ENCODE results near the gene TMX1.
A peak's percentile ranks its signal among the peaks of the same experiment; 100 is the strongest.

TMX1 gene

DNA sequence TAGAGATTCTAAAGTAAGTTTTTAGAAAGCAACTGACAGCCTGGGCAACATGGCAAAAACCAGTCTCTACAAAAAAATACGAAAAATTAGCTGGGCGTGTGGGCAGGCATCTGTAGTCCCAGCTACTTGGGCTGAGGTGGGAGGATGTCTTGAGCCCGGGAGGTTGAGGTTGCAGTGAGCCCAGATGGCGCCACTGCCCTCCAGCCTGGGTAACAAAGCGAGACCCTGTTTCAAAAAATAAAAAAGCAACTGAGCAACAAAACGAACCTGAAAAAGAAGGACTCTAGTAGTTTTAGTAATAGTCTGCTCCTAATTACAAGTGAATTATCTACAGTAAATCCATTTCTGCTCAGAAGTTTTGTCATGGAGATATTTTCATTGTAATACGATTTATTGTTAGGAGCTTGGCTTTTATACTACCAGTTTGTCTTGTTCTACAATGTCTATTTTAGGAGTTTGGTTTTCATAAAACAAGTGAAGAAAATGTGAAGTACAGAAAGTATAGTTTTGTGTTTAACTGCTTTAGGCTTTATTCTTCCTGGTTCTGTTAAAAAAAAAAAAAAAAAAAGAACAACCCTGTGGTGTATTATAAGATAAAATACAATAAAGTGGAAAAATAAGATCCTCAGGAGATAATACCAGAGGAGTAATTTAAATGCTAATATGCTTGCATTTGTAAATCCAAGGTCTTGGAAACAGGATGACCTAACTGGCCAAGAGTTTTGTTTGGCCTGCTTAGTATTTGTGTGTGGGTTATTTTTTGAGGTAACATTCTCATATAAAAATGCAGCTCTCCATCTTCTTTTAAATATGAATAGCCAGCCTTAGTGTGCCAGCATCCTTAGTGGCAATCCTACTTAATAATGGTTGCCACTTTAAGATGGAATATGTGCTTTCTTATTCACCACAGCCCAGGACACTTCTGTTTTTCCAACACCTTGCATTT lies 2.8 kb downstream of the TMX1 start:
- DNase-seq (ENCODE audit: low spot score): no peak

DNA sequence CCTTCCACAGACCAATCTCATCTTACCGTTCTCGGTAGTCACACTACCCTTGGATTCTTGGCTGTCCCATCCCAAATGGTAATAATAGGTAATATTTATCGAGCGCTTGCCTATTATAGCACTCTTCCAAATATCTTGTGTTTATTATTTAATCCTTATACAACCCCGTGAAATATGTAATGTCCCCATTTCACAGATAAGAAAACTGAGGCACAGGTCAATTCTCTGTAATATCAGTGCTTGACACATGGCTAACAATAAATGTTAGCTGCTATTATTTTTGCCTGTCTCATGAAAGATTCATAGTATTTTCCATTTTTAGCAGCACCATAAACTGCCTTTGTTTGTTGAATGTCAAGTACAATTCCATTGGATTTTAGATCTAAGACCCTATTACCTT lies 4.5 kb downstream of the TMX1 start:
- DNase-seq (ENCODE audit: low spot score): no peak

DNA sequence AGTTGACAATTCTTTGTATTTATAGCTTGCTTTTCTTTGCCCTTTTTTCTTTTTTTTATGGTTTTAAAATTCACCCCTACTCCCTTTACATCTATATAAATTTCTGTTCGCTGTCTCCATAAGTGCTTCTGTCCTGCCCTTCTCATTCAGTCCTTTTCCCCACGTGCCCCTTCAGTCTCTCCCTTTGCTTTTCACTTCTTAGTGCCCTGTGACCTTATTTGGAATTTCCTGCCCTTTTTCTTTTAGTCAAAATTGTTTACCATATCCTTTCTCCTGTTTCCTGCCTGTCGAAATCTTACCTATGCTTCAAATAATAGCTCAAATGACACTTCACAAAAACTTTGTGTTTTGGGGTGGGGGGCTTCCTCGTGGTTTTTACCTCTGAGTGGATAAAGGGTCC lies 6.0 kb downstream of the TMX1 start:
- no peak for DNase-seq (ENCODE audit: low spot score)

DNA sequence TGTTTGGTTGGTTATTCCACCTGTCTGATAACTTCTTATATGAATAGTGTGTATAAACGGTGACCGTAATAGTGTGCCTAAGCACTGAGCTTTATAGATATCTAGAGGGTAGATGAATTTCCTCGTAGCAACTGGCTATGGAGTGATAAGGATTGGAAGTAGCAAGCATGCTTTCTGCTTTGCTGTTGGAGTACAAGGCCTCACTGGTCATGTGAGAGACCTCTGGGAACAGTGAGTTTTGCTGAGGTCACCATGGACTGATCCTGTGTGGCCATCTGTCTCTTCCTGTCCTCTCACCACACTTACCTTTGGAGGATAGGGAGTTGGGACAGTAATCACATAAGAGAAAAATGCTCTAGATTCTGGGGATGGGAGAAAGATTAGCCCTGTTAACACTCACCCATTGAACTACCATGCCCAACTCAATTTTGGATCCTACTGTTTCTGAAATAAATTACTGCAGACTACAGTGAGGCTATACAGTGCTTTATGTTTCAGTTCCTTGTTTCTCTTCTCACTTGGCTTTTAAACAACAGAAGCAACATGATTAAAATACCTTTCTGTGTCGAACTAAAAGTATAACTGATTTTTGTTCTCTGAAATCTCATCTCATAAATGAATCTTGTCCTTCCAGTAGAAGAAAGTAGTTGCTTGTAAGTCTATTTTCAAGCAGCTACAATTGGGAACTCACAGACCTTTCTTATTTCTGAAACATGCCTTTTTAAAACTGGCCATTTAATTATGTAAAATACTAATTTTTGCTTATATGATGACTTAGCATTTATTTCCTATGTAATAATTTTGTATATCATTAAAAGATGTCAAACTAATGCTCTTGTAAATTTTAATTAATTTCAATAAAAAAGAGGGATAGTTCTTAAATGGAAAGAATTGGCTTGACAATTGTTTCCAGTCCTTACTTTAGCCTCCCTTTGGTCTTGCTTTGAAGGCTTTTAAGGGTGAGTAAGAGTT lies 8.3 kb downstream of the TMX1 start:
- no peak for DNase-seq (ENCODE audit: low spot score)

DNA sequence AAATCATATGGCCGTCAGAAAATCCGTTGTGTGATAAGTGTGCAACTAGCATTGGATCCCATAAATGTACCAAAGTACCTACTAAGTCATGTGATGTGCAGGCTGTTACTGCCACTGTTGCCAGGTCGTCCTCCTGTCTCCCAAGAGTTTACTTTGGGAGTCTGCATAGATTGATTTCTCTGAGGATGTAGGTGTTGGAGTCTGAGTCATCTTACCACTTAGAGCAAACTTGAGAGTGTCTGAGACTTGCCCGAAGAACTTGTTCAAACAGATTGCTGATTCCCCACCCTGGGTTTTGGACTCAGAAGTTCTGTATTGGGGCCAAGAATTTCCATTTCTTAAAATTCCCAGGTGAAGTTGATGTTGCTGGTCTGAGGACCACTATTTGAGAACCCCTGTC lies 11.4 kb downstream of the TMX1 start:
- no peak for DNase-seq (ENCODE audit: low spot score)

DNA sequence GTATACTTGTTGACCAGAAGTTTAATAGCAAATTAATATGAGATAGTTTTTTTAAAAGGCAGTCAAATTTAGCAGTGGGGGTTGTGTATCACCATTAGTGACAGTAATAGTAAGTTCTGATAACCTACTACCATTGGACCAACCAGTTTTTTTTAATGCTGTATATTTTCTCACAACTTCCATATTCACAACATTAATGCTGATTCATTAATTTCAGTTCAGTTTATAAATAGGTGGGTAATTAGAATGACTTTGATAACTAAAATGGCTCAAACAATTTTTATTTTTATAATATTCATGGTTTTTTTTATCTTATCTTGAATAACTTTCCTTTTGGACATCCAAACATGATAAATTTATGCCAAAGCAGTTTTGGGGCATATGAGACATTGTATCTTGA lies 13.8 kb downstream of the TMX1 start:
- no peak for DNase-seq (ENCODE audit: low spot score)

DNA sequence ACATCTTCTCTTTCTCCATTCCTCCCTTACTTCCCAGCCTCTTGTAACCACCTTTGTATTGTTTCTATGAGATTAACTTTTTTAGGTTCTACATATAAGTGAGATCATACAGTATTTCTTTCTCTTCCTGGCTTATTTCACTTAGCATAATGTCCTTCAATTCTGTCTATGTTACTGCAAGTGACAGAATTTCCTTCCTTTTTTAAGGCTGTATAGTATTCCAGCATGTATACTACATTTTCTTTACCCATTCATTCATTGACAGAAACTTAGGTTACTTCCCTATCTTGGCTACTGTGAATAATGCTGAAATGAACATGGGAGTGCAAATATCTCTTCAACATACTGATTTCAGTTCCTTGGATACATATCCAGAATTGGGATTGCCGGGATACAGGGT lies 18.2 kb downstream of the TMX1 start:
- DNase-seq (ENCODE audit: low spot score): no peak

DNA sequence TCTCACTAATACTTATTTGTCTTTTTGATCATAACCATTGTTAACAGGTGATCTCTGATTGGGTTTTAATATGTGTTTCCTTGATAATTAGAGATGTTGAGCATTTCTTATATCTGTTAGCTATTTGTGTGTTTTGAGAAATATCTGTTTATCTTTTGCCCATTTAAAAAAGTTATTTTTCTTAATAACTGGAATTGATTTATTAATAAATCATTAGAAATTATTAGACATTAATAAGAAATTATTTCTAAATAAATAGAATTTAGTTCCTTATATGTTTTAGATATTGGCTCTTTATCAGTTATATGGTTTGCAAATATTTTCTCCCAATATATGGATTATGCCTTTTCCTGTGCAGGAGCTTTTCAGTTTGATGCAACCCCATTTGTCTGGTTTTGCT lies 18.7 kb downstream of the TMX1 start:
- DNase-seq (ENCODE audit: low spot score): no peak

DNA sequence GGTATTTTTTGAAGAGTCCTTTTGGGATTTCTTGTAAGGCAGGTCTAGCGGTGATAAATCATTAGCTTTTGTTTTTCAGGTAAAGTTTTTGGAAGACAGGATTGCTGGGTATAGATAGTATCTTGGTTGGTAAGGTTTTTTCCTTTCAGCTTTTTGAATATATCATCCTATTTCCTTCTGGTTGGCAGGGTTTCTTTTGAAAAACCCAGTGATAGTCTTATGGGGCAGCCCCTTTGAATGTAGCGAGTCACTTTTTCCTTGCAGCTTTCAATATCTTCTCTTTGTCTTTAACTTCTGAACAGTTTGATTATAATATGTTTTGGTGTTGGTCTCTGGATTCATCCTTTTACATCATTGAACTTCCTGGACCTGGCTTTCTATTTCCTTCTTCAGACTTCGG lies 20.2 kb downstream of the TMX1 start:
- no peak for DNase-seq (ENCODE audit: low spot score)

GRCh38 chr14:51261151-51261550 lies 21.1 kb downstream of the TMX1 start:
- DNase-seq (ENCODE audit: low spot score): no peak

DNA sequence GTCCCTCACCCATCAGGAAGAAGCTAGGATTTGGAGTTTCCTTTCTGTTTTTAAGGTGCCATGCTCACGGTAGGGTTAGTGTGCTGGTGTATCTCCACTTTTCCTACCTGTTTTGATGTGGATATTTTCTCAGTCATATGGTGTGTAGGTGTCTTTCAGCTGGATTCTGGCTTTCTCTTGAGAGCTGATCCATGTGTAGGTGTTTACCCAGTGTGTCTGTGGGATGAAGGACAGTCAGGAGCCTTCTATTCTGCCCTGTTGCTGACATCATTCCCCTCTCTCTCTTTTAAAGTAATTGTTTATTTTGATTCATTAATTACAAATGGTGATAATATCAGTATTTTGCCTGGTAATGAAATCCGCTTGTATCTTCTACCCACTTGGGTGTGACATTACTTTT lies 22.8 kb downstream of the TMX1 start:
- DNase-seq (ENCODE audit: low spot score): no peak

GRCh38 chr14:51269634-51270033 lies 29.6 kb downstream of the TMX1 start:
- no peak for DNase-seq (ENCODE audit: low spot score)

GRCh38 chr14:51276605-51277004 lies 36.6 kb downstream of the TMX1 start:
- DNase-seq (ENCODE audit: low spot score): no peak

DNA sequence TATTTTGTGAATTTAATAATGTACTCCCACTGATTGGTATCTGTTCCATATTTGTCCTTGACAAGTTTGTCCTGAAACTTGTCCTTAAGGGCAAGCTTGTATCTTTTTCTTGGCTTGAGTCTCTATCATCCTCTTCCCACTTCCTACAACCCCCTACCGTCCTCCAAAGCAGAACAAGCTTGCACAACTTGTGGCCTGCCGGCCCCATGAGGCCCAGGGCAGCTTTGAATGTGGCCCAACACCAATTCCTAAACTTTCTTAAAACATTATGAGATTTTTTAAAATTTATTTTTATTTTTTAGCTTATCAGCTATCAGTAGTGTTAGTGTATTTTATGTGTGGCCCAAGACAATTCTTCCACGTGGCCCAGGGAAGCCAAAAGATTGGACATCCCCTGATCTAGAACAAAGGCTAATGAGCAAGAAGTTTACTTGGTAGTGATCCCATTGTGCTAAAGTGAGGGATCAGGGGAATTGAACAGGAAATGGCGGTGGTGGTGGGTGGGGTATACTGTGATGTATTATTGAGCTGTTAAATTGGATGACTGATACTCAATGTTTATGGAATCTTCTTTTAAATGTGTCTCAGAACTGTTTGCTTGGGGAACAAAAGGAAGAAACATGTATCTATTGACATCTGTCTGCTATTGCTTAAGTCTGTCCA lies 37.8 kb downstream of the TMX1 start:
- no peak for DNase-seq (ENCODE audit: low spot score)

DNA sequence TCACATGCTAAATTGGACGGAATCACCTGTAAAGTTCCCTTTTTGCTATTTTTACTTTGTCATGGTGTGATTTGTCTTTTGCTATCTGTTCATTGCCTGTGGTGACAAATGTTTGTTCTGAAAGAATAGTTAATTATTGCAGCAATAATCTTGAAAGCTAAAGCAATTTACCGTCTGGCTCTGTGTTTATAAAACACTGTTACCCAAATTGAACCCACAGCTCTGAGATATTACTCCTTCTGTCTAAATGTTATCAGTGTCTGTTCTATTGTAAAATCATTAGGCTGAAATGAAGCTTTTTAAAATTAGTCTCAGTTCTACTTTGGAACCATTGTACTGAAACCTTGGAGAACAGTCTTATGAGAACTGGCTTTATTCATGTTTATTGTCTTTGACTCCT lies 42.5 kb downstream of the TMX1 start:
- no peak for DNase-seq (ENCODE audit: low spot score)

GRCh38 chr14:51283402-51284085 lies 43.5 kb downstream of the TMX1 start:
- DNase-seq (ENCODE audit: low spot score): peak; percentile 80

GRCh38 chr14:51284241-51284640 lies 44.2 kb downstream of the TMX1 start:
- DNase-seq (ENCODE audit: low spot score): no peak

GRCh38 chr14:51285120-51285519 lies 45.1 kb downstream of the TMX1 start:
- DNase-seq (ENCODE audit: low spot score): no peak

DNA sequence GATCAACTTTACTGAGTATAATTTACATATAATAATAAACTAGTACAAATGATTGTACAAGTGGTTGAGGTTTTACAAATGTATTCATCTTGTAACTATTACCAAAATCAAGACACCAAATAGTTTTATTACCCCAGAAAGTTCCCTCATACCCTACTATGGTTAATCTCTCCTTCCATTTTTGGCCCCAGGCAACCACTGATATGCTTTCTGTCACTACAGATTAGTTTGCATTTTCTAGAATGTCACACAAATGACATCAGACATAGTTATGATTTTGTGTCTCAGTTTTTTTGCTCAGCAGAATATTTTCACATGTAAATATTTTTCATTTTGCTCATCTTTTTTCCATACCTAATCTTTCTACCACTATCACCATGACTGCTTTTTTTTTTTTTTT lies 49.1 kb downstream of the TMX1 start:
- DNase-seq (ENCODE audit: low spot score): no peak

DNA sequence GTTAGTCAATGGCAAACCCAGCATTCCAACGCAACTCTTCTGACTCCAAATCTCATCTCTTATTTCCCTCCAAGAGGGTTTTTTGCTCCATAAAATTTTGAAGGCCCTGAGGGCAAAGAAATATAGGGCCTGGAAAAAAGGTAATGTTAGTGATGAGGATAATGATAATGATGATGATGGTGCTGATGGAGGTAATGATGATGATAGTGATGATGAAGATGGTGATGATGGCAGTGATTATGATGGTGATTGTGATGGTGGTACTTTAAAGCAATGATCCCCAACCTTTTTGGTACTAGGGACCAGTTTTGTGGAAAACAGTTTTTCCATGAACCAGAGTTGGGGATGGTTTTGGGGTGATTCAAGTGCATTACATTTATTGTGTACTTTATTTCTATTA lies 50.1 kb downstream of the TMX1 start:
- DNase-seq (ENCODE audit: low spot score): no peak

DNA sequence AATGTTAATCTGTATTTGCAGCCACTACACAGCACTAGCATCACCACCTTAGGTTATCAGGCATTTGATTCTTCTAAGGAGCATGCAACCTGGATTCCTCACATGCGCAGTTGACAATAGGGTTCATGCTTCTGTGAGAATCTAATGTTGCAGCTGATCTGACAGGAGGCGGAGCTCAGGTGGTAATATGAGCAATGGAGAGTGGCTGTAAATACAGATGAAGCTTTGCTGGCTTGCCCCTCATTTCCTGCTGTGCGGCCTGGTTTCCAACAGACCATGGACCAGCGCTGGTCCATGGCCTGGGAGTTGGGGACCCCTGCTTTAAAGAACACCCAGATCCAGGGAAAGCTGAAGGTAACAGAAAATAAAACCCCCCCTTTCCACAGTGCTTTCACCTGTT lies 51.0 kb downstream of the TMX1 start:
- no peak for DNase-seq (ENCODE audit: low spot score)
